GM21723 (cell line): ENCODE results near the gene BAIAP3.
A peak's percentile ranks its signal among the peaks of the same experiment; 100 is the strongest.

Source experiments
- ATAC-seq: cut with Tn5 transposase; IDR thresholded peaks from one replicate; pipeline ENCODE4 v1.9.1; 2021; ENCODE audit warnings: mild to moderate bottlenecking, moderate library complexity; ENCODE audit not compliant: unreplicated experiment

The BAIAP3 gene

DNA sequence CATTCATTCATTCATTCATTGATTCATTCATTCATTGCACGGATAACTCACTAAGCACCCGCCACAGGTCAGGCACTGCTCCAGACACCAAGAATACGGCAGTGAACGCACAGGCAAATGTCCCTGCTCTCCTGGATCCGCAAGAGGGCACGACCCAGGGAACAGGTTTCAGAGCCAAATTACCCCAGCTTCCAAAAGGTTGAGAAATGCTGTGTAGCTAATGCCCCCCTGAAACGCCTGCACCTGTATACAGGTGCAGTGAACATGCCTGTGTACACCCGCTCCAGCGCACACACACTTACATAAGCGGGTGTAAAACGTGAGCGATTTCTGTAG lies 33.6 kb upstream of the BAIAP3 start:
- ATAC-seq: no peak

DNA sequence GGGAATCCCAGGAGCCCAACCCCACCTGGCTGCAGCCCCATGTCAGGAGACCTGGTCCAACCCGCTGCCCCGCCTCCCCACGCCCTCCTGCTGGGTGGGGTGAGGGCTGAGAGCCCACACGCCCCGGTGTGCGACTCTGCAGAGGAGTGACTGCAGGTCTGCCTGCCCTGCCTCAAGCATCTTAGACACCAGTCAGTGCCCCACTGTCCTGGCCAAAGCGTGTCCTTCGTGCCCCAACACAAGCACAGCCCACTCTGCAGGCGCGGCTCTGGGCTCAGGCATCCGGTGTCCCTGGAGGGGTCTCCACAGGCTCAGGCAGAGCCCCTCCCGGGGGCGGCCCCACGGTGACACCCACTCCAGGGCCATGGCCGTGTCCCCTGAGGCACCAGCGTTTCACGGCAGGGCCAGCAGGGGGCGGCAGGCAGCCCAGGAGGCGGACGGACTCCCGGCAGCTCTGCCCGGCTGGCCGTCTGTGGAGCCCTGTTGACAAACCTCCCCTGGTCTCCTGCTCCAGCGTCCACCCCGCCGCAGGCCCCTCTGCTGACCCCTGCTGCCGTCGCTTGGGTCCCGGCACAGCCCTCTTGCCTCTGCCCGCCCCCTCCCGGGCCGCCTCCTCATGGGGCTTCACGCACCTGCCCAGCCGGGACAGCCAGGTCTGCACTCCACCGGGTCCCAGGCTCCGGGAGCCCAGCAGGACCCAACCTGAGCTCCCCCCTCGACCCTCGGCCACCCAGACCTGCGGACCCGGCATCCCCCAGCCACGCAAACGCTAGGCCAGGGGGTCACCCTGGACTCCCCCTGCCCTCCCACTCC lies 32.6 kb upstream of the BAIAP3 start:
- peak; percentile 39 for ATAC-seq

DNA sequence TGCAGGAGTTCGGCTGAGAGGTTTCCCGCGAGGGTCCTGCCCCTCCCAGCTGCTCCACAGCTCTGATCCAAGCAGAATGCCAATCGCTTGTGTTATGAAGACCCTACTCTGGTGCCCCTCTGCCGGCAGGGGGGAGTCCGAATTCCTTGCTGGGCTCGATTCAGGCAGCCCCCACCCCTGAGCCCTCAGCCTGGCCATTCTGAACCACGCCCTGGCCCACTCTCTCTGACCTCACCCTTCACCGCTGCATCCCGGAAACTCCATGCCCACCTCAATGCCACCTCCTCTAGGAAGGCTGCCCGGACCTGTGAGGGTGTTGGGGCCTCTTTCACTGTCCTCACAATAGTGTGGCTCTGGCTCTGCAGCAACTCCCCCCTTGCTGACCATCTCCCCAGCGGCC lies 31.9 kb upstream of the BAIAP3 start:
- no peak for ATAC-seq

DNA sequence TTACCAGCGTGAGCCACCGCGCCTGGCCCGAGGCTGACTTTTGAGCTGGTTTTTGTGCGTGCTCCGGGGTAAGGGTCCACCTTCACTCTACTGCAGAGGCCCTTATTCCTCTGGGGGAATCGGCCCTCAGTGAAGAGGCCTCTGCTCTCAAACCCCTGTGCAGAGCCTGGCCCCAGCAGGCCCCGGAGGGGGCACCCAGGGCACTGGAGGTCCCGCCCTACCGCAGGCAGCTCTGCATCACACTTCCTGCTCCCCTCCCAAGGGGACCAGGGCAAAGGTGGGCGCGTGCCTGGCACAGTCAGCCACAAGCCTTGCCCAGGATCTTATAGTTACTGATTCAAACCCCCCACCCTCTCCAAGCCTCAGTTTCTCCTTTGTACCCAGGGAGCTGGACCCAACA lies 27.6 kb upstream of the BAIAP3 start:
- no peak for ATAC-seq

DNA sequence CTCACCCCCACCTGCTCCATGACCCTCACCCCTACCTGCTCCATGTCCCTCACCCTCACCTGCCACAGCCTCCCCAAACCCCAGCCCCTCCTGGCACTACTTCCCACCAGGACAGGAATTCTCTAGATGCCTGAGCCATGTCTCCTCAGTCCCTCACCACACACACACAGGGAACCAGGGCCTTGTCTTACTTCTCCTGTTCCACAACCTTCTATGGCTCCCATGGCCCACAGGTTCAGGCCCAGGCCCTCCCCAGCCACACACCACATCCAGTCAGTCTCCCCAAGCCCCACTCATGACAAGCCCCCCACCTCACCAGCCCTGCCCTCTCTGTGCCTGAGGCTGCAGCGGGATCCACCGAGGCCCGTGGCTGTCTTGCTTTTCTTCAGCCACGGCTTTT lies 27.1 kb upstream of the BAIAP3 start:
- no peak for ATAC-seq

DNA sequence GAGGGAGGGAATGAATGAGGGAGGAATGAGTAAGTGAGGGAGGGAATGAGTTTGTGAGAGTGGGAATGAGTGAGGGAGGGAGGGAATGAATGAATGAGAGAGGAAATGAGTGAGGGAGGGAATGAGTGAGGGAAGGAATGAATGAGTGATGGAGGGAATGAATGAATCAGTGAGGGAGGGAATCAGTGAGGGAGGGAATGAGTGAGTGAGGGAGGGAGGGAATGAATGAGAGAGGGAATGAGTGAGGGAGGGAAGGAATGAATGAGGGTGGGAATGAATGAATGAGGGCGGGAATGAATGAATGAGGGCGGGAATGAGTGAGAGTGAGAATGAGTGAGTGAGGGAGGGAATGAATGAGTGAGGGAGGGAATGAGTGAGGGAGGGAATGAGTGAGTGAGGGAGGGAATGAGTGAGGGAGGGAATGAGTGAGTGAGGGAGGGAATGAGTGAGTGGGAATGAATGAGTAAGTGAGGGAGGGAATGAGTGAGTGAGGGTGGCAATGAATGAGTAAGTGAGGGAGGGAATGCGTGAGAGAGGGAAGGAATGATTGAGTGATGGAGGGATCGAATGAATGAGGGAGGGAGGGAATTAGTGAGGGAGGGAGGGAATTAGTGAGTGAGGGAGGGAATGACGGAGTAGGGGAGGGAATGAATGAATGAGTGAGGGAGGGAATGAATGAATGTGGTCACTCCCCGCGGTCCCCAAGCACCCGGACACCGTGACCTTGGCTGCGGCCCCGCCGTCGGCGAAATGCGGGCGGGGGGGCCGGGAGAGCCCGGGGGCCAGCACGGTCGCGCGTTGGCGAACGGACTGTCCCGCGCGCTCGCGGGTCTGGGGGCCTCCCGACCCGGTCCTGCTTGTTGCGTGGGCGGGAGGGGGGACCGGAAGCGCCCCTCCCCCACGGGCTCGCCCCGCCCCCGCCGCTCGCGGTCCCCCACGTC lies 25.1 kb upstream of the BAIAP3 start:
- peak; percentile 15 for ATAC-seq

DNA sequence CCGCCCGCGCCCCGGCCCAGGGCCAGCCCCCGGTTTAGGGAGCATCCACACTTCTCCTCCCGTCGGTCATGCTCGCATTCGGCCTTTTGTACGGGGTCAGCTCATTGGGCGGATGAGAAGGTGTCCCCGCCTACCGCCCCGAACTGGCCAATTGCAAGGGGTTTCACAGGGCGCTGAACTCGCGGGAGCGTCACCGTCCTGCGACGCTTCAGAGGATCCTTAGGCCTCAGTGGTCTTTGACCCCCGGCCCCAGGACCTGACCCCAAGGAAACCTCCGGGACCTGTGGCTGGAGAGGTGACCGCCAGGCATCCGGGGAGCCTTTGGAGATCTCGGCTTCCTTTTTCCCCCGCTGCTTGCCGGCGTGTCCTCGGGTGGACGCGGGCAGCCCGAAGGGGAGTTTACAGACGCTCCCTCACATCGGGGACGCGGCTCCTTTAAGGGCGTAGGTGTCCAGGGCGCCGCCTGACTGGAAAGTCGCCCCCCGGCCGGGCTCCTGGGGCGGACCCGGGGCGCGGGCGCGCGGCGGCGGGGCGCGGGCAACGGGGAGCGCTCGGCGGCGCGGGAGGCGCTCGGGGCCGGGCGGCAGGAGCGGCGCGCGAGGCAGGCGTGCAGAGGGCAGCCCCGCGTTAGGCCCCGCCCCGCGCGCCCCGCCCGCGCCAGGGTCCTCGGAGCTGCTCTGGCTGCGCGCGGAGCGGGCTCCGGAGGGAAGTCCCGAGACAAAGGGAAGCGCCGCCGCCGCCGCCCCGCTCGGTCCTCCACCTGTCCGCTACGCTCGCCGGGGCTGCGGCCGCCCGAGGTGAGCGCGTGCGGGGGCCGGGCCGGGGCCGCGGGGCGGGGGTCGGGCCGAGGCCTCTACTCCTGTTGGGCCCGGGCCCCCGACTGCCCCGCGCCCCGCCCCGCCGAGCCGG lies 24.2 kb upstream of the BAIAP3 start, which contains the start of gene UBE2I:
UBE2I (plus strand) TSS at position 660 of the 909 bp plus-strand sequence. CDS start 4,395 bp downstream, outside the sequence.
- ATAC-seq: peak; percentile 54

DNA sequence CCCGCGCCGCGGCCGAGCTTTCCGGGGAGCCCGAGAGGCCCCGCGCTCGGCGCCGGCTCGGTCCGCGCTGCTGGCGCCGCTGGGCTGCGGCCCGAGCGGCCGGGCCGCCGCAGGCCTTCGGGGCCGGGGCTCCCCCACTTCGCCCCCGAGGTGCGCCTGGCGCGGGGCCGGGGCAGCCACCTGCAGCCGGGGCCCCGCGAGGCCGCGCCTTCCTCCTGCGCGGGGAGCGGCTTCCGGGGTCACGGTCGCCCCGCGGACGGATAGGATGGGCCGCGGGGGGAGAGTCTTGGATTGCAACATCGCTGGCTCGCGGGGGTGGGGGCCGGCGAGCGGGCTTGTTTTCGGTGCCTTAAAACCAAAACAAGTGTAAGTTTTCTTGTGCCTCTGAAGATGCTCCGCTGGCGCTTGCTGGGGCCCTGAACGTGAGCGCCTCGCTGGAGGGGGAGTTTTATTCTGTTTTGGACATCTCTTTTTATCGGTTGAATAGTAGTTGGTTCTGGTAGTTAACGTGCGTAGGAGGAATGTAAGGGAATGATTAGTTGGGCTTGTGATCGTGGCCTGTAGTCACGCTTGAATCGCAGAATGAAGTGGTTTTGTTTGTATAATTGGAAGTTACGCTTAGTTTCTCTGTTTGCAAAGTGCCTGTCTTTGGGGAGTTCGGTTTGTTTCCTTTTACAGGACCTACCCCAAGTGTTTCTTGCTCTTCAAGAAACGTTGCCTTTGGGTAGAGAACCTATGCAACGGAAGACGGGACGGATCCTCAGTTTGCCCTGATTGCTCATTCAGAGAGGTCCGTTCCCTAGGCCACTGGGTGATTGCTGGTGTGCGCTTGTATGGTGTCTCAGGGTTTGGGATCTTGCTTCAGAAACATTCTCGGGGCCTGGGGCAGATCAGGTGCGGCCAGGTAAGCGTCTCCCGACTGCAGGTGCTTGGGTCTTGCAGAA lies 23.3 kb upstream of the BAIAP3 start:
- ATAC-seq: no peak

DNA sequence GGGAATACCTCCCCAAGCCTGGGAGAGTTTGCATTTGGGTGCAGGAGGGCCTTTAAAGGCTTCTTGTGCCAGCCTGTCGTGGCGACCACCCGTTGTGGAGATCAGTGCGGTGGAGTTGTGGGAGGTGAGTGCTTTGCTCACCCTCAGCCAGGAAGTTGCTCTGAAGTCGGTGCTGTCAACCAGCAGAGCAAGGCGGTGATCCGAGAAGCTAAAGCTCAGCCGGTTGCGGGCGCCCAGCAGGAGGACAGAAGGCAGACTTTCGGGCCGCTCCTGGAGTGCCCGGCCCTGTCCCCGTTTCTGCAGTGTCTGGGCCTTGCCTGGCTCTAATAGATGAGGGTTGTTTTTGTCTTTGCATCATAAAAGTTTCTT lies 22.6 kb upstream of the BAIAP3 start:
- ATAC-seq: no peak

DNA sequence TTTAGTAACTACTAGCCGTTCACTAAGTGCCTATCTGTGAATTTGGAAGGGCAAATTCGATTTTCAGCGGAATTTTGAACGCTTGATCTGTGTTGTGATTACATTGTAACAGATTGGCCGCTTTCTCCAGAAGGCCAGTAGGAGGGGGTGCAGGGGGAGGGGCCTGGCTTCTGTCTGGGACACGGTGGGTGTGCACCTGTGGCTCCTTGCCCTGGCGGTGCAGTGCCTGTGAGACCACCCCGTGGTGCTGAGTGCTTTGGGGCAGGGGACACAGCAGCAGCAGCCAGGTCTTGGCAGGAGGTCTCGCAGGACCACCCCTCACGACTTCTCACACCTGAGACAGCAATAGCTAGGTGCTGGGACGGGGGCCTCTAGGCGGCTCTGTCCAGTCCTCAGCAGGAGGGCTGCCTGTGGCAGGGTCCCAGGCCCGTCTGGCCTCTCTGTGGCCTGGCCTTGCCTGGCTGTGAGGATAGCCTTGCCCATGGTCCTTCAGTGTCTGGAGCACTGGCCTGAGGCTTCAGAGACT lies 22.2 kb upstream of the BAIAP3 start:
- no peak for ATAC-seq

DNA sequence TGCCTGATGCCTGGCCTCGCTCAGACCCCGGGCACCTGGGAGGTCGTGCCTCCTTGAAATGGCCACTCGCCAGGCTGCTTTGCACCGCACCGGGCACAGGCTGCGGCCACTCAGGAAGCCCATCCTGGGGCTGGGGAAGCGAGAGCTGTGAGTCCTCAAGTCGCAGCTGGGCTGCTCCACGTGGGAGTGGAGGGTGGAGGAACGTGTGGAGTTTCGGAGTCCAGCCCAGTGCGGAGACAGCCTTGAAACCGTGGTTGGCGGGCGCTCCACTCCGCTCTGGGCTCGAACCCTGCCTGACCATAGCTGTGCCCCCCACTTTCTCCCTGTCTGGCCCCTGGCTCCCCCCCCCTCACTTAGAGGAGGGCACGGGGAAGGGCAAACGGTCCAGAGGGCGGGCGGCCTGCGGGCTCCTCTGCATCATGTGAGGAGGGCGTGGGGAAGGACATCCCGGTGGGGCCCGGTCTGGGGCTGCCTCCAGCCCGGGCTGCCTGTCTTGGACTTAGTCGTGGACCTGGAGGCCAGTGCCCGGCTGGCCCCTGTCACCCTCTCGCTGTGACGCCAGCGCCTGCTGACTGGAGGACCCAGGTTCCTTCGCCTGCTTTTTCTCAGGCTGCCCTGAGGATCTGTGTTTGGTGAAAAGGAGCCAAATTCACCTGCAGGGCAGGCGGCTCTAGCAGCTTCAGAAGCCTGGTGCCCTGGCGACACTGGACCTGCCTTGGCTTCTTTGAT lies 21.5 kb upstream of the BAIAP3 start:
- no peak for ATAC-seq

DNA sequence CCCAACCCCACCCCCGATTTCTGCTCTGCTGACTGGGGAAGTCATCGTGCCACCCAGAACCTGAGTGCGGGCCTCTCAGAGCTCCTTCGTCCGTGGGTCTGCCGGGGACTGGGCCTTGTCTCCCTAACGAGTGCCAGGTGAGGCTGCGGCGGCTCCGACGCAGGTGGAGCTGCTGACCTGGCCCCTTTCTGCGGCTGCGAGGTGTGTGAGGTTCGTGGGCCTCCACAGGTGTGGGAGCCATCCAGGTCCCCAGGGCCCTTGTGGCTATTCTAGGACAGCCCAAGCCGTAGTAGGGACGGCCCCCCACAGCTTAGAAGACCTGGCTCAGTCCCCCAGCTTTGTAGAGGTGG lies 21.0 kb upstream of the BAIAP3 start:
- no peak for ATAC-seq

DNA sequence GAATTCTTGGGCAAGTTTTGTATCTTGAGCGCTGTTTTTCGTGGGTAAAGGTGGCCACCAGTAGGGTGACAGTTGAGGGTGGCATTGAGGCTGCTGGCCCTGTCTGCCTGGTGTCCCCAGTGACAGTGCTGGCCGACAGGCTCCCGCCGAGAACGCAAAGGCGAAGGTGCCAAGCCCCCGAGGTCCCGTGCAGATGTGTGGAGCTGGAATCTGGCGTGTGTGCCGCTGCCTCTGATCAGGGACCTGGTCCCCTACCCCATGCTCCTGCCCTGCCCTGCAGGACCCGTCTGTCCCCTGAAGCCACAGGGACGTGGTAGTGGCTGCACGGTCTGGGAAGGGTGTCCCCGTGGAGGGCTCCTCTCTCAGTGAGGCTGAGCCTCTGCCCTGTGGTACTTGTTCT lies 20.5 kb upstream of the BAIAP3 start:
- no peak for ATAC-seq

DNA sequence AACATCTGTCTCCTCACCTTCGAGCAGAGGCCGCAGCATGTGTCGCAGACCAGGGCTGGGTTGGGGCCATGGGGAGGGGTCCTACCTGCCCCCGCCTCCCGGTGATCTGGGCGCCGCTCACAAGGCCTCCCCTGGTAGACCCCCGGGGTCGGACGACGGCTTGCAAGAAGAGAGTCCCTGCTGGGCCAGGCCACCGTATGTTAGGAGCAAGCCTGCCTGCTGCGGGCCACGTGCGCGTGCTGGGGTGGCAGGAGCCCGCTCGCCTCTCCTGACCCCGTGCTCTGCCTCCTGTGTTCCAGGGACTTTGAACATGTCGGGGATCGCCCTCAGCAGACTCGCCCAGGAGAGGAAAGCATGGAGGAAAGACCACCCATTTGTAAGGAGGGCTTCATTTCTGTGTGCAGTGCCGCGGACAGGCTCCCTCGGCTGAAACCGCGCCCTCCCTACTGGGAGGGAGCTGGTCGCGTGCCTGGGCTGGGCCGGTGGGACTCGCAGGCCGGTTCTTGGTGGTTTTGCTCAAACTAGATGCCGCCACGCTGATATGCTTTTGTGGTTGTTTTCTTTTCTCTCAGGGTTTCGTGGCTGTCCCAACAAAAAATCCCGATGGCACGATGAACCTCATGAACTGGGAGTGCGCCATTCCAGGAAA lies 19.6 kb upstream of the BAIAP3 start:
- ATAC-seq: no peak

DNA sequence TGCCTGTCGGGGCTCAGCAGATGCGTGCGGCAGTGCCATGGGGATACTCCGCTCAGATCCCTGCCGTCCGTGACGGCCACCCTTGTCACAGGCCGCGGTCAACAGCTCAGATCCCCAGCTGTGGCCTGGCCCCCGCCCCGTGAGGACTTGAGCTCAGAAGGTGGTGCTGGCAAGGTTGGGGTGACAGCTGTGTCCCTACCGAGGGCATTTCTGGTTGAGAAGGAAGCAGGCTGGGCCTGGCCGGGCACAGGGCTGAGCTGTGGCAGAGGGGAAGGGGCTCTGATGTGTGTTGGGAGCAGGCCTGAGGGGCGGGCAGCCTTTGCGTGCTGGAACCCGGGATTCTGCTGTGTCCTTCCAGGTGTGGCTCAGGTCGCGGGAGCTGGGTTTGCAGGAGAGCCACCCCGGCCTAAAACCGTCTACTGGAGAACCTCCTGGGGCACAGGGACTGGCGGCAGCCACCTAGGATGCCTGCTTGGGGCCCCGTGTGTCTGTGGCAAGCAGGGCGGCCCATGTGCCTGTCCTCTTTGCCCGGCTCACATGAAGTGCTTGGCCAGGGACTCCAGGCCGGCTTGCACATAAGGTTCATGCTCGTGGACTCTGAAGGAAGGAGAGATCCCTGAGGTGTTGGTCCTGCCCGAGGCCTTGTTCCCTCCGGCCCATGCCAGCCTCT lies 18.9 kb upstream of the BAIAP3 start:
- ATAC-seq: no peak

DNA sequence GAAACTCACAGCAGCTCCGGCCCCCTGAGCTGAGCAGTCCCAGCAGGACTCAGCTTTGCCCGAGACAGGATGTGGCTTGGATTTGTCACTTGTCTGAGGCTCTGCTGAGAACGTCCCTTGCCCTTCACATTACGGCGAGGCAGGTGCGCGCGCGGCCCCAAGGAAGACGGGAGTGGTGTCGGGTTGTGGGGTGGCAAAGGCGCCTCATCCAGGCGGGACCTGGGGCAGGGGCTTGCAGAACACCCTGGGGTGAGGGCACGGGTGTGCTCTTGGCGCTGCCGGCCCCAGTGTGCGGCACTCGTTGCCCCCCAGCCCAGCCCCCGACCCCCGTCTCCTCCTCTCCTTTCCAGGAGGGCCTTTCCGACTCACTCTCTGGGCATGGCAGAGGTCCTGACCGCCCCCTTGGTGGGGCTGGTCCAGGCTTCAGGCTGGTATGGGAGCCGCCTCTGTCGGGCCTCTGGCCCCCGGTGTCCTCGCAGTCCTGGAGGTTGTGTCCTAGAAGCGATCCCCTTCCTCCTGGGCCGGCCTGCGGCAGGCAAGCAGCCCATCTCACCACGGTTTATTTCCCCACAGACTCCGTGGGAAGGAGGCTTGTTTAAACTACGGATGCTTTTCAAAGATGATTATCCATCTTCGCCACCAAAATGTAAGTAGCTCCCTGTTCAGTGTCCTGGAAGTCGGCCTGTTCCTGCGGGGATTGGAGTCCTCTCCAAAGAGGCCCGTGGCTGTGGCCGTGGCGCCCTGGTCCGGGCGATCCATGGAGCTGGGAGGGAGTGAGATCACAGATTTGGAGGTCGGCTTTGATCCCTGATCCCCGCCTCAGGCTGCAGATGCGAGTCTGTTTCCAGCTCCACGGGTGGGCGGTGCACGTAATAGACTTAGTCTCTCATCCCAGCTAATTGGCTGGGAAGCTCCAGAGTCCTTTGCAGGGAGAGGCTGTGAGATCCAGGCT lies 18.1 kb upstream of the BAIAP3 start:
- no peak for ATAC-seq

DNA sequence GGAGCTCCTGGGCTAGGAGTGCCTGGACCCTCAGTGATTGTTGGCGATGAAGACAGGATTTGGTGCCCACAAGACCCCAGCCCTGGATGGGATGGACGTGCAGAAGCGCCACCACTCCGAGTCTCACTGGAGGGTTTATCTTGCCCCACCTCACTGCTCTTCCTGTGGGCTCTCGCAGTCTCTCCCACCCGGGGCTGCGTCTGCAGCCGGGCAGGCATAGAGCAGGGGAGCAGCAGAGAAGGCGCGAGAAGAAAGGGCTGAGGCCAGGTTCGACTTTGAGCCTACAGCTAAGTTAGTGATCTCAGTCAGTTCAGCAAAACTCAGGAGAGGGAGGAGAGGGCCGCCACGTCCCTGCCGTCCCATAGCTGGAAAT lies 17.4 kb upstream of the BAIAP3 start:
- ATAC-seq: no peak
